ENCODE results near the gene PFN3. TPM values are rescaled to one million over a fixed set of nuclear protein-coding genes. Genes with fewer than 3 reads are reported as not detected.

Gene PFN3
- total and polyA plus RNA-seq, 2 of the 13 experiments (the other 11 are each of a cell fraction or from before 2014, with no cell fraction given): not detected

GRCh38 chr5:177377851-177378776, 22.3 kb downstream of the PFN3 start (continued):
- TF ChIP-seq RARA (CRISPR knock-in tag; IDR thresholded peaks at IDR 0.05): no peak
- no peak for TF ChIP-seq ZNF772 (CRISPR knock-in tag; IDR thresholded peaks at IDR 0.05)
- TF ChIP-seq, protein P1, sequence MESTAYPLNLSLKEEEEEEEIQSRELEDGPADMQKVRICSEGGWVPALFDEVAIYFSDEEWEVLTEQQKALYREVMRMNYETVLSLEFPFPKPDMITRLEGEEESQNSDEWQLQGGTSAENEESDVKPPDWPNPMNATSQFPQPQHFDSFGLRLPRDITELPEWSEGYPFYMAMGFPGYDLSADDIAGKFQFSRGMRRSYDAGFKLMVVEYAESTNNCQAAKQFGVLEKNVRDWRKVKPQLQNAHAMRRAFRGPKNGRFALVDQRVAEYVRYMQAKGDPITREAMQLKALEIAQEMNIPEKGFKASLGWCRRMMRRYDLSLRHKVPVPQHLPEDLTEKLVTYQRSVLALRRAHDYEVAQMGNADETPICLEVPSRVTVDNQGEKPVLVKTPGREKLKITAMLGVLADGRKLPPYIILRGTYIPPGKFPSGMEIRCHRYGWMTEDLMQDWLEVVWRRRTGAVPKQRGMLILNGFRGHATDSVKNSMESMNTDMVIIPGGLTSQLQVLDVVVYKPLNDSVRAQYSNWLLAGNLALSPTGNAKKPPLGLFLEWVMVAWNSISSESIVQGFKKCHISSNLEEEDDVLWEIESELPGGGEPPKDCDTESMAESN (CRISPR knock-in tag; conservative IDR thresholded peaks at IDR 0.05): peak; percentile 54; the same call in 1 of the 2 replicates
- peak; percentile 24 for TF ChIP-seq RBM22 (optimal IDR thresholded peaks at IDR 0.05; ENCODE audit: low read length)
- TF ChIP-seq GPN1 (CRISPR knock-in tag; IDR thresholded peaks at IDR 0.05; ENCODE audit: borderline replicate concordance): no peak
- peak; percentile 56; the same call in 1 of the 2 replicates for TF ChIP-seq ZBTB38 (CRISPR knock-in tag; IDR thresholded peaks at IDR 0.05)
- TF ChIP-seq ZNF354B (CRISPR knock-in tag; IDR thresholded peaks at IDR 0.05): 0 out of 2 replicates have a peak, but pooled peaks have one; percentile 61
- TF ChIP-seq, protein P2, sequence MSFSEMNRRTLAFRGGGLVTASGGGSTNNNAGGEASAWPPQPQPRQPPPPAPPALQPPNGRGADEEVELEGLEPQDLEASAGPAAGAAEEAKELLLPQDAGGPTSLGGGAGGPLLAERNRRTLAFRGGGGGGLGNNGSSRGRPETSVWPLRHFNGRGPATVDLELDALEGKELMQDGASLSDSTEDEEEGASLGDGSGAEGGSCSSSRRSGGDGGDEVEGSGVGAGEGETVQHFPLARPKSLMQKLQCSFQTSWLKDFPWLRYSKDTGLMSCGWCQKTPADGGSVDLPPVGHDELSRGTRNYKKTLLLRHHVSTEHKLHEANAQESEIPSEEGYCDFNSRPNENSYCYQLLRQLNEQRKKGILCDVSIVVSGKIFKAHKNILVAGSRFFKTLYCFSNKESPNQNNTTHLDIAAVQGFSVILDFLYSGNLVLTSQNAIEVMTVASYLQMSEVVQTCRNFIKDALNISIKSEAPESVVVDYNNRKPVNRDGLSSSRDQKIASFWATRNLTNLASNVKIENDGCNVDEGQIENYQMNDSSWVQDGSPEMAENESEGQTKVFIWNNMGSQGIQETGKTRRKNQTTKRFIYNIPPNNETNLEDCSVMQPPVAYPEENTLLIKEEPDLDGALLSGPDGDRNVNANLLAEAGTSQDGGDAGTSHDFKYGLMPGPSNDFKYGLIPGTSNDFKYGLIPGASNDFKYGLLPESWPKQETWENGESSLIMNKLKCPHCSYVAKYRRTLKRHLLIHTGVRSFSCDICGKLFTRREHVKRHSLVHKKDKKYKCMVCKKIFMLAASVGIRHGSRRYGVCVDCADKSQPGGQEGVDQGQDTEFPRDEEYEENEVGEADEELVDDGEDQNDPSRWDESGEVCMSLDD (CRISPR knock-in tag; IDR thresholded peaks at IDR 0.05; ENCODE audit: borderline replicate concordance): peak; percentile 44; the same call in 1 of the 2 replicates
- TF ChIP-seq TARDBP (CRISPR knock-in tag; IDR thresholded peaks at IDR 0.05): no peak
- TF ChIP-seq TFDP2 (CRISPR knock-in tag; IDR thresholded peaks at IDR 0.05): no peak
- no peak for TF ChIP-seq KDM5B (CRISPR knock-in tag; IDR thresholded peaks at IDR 0.05; ENCODE audit: borderline replicate concordance)
- 0 out of 2 replicates have a peak, but pooled peaks have one; percentile 17 for TF ChIP-seq ATF2 (CRISPR knock-in tag; IDR thresholded peaks at IDR 0.05)
- TF ChIP-seq, protein P3, sequence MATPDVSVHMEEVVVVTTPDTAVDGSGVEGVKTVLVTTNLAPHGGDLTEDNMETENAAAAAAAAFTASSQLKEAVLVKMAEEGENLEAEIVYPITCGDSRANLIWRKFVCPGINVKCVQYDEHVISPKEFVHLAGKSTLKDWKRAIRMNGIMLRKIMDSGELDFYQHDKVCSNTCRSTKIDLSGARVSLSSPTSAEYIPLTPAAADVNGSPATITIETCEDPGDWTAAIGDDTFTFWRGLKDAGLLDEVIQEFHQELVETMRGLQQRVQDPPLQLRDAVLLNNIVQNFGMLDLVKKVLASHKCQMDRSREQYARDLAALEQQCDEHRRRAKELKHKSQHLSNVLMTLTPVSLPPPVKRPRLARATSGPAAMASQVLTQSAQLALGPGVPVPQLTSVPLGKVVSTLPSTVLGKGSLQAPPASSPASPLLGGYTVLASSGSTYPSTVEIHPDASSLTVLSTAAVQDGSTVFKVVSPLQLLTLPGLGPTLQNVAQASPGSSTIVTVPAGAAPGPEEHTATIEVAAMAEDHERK (CRISPR knock-in tag; IDR thresholded peaks at IDR 0.05; ENCODE audit: low read depth): no peak
- no peak for TF ChIP-seq TGIF2 (CRISPR knock-in tag; IDR thresholded peaks at IDR 0.05)
- TF ChIP-seq HOXA9 (CRISPR knock-in tag; IDR thresholded peaks at IDR 0.05; ENCODE audit: borderline replicate concordance): no peak
- TF ChIP-seq ZNF253 (CRISPR knock-in tag; IDR thresholded peaks at IDR 0.05; ENCODE audit: borderline replicate concordance): no peak
- TF ChIP-seq ATF5 (CRISPR knock-in tag; IDR thresholded peaks at IDR 0.05; ENCODE audit: low read depth): no peak
- TF ChIP-seq REL (CRISPR knock-in tag; conservative IDR thresholded peaks at IDR 0.05): no peak
- no peak for TF ChIP-seq SMAD3 (CRISPR knock-in tag; IDR thresholded peaks at IDR 0.05)

Data from HepG2 (cell line).